Endothelial cell of umbilical vein (primary cell): ENCODE data around the gene CDKN3. TPM values are rescaled to one million over a fixed set of nuclear protein-coding genes. Genes with fewer than 3 reads are reported as not detected.
"Not testable (repeated sequence)": the region's sequence is repeated elsewhere in the genome, so short reads cannot be mapped to it uniquely, and the experiment has no call there.

Experiments used
- BruUV-seq: library from RNA; stranded (reverse); fragments of 400-500 nt; replicated peaks from 2 replicates; lab custom pipeline; 2021; lab: Mats Ljungman, UMichigan
- CTCF ChIA-PET: fragments of 300-600, 350-600 bp; sonication (Branson Sonifier 250); formaldehyde crosslinking; loops from one replicate; lab custom pipeline; 2021; ENCODE audit warnings: antibody characterized with exemption, inconsistent platforms; lab: Charles Lee
- POLR2A ChIA-PET: fragments of 300-600, 350-600 bp; sonication (Branson Sonifier 250); formaldehyde crosslinking; loops from one replicate; lab custom pipeline; 2021; ENCODE audit warnings: antibody characterized with exemption, inconsistent platforms; lab: Charles Lee
- DNase-seq: peaks from one replicate; pipeline ENCODE4 v3.0.0-alpha.2; 2011; ENCODE audit warnings: low read depth, low spot score
- FAIRE-seq: peaks from 2 replicates; lab custom pipeline; 2011; peaks lifted over from hg19 to GRCh38; lab: Jason Lieb, UNC
- H2AFZ ChIP-seq: 2 replicates; pipeline ENCODE4 v1.6.0; 2012; ENCODE audit warnings: low read depth, low read length, control low read depth, inconsistent platforms
- H3K27ac ChIP-seq: 2 replicates; pipeline ENCODE4 v1.5.1; 2011; ENCODE audit warnings: low read depth, mild to moderate bottlenecking, control low read depth, low read length, moderate library complexity; ENCODE audit not compliant: insufficient read depth
- H3K27me3 ChIP-seq, 2 experiments: 2 replicates each; pipeline versions ENCODE4 v1.6.0 to v1.6.1; 2011; ENCODE audit warnings: low read length in 2 of 2, mixed read lengths in 1 of 2; ENCODE audit not compliant: control insufficient read depth in 2 of 2, insufficient read depth in 2 of 2
- H3K36me3 ChIP-seq, 2 experiments: 2 replicates in 1 of 2; 3 replicates in 1 of 2; pipeline ENCODE4 v1.5.1; 2011; ENCODE audit warnings: low read length in 2 of 2, mild to moderate bottlenecking in 1 of 2, moderate library complexity in 1 of 2; ENCODE audit not compliant: control insufficient read depth in 2 of 2, insufficient read depth in 2 of 2; ENCODE audit errors: extremely low read depth in 1 of 2
- H3K4me1 ChIP-seq: 3 replicates; pipeline ENCODE4 v1.5.1; 2011; ENCODE audit warnings: mild to moderate bottlenecking, low read length; ENCODE audit not compliant: control insufficient read depth, insufficient read depth; ENCODE audit errors: extremely low read depth
- H3K4me2 ChIP-seq: 2 replicates; pipeline ENCODE4 v1.6.1; 2011; ENCODE audit warnings: low read length, control low read depth, mixed read lengths; ENCODE audit not compliant: insufficient read depth
- H3K4me3 ChIP-seq, 3 experiments: fragments of 200-600 bp in 1 of 3; sonication (generic), shearing (Covaris generic) in 1 of 3; replicated peaks in 1 of 3; 2 replicates each; pipeline ENCODE4 v1.5.1; 2011 to 2016; ENCODE audit warnings: control low read depth in 3 of 3, low read length in 3 of 3, mild to moderate bottlenecking in 2 of 3, inconsistent platforms in 1 of 3, low read depth in 1 of 3, moderate library complexity in 1 of 3; ENCODE audit not compliant: insufficient read depth in 1 of 3
- H3K79me2 ChIP-seq: 2 replicates; pipeline ENCODE4 v1.6.0; 2012; ENCODE audit warnings: low read length, inconsistent platforms; ENCODE audit not compliant: control insufficient read depth, insufficient read depth
- H3K9ac ChIP-seq: replicated peaks from 2 replicates; pipeline ENCODE3; 2011; ENCODE audit warnings: low read length, control low read depth; ENCODE audit not compliant: insufficient read depth; ENCODE audit errors: extremely low read depth
- H3K9me1 ChIP-seq: replicated peaks from 3 replicates; pipeline ENCODE4 v1.6.0; 2011; ENCODE audit warnings: mild to moderate bottlenecking, low read length; ENCODE audit not compliant: control insufficient read depth, insufficient read depth; ENCODE audit errors: extremely low read depth
- H3K9me3 ChIP-seq: replicated peaks from 2 replicates; pipeline ENCODE4 v1.5.1; 2012; ENCODE audit warnings: low read length, inconsistent platforms; ENCODE audit not compliant: control insufficient read depth, insufficient read depth
- H4K20me1 ChIP-seq: replicated peaks from 2 replicates; pipeline ENCODE3; 2011; ENCODE audit warnings: mild to moderate bottlenecking, low read length; ENCODE audit not compliant: control insufficient read depth, insufficient read depth; ENCODE audit errors: extremely low read depth
- EZH2 ChIP-seq: IDR thresholded peaks from 2 replicates; pipeline ENCODE4 v1.6.1; 2012; ENCODE audit warnings: borderline replicate concordance, low read depth, mild to moderate bottlenecking, moderate library complexity, low read length, inconsistent platforms; ENCODE audit not compliant: severe bottlenecking
- FOS ChIP-seq: IDR thresholded peaks from 2 replicates; pipeline ENCODE4 v1.6.1; 2011; ENCODE audit warnings: mild to moderate bottlenecking, low read length, moderate library complexity, borderline replicate concordance; ENCODE audit not compliant: insufficient read depth
- GATA2 ChIP-seq: IDR thresholded peaks from 2 replicates; pipeline ENCODE4 v1.7.0; 2011; ENCODE audit warnings: low read depth, mild to moderate bottlenecking, moderate library complexity, mixed read lengths, low read length; ENCODE audit not compliant: insufficient read length, insufficient read depth
- JUN ChIP-seq: IDR thresholded peaks from 2 replicates; pipeline ENCODE4 v1.6.1; 2011; ENCODE audit warnings: borderline replicate concordance, low read depth; ENCODE audit not compliant: insufficient read length, insufficient read depth
- MYC ChIP-seq: IDR thresholded peaks from one replicate; pipeline ENCODE4 v1.6.1; 2011; ENCODE audit warnings: mild to moderate bottlenecking, low read depth, low read length
- POLR2A ChIP-seq: IDR thresholded peaks from 2 replicates; pipeline ENCODE4 v1.6.1; 2012; ENCODE audit warnings: low read depth, mild to moderate bottlenecking, control low read depth, low read length
- POLR2AphosphoS5 ChIP-seq: IDR thresholded peaks from 2 replicates; pipeline ENCODE4 v1.6.1; 2012; ENCODE audit warnings: low read depth, mild to moderate bottlenecking, control low read depth, low read length, moderate library complexity; ENCODE audit not compliant: insufficient read depth
- dilution Hi-C: fragments of 300-500 bp; cut with MboI; formaldehyde crosslinking; loops from one replicate; pipeline ENCODE4 v1.15.0; 2019; ENCODE audit warnings: low sequenced_read_pairs; ENCODE audit not compliant: extremely low pct_ligation_motif_present
- intact Hi-C: fragments of 100-400 bp; cut with micrococcal nuclease; formaldehyde crosslinking; loops from one replicate; pipeline ENCODE4 v1.10.0; 2022
- polyA plus RNA-seq, 4 experiments: library from polyadenylated mRNA; depleted of rRNA in 3 of 4; stranded (reverse) in 3 of 4; unstranded in 1 of 4; fragments of >200 nt; gene quantifications; 2 replicates each; pipeline versions ENCODE4 v1.2.1 to v1.2.3, GENCODE V29; 2011 to 2012; ENCODE audit warnings: missing spikeins in 1 of 4
- total RNA-seq: library from RNA; stranded (reverse); gene quantifications from 2 replicates; pipeline ENCODE4 v1.2.3, GENCODE V29; 2021
- TF ChIP-seq, protein P1 (sequence below): IDR thresholded peaks from 2 replicates; pipeline ENCODE4 v1.6.1; 2011; ENCODE audit not compliant: insufficient read depth, insufficient read length
- TF ChIP-seq, protein P2 (sequence below), 2 donors: IDR thresholded peaks; 1 replicate in 1 of 2; 2 replicates in 1 of 2; pipeline ENCODE4 v1.5.1; 2011; ENCODE audit warnings: low read length in 2 of 2, mild to moderate bottlenecking in 2 of 2, moderate library complexity in 2 of 2, control low read depth in 1 of 2, inconsistent platforms in 1 of 2, low read depth in 1 of 2; ENCODE audit not compliant: insufficient read depth in 1 of 2; ENCODE audit errors: extremely low read depth in 1 of 2

Gene CDKN3
- total and polyA plus RNA-seq, 2 donors (not counting 3 experiments of a cell fraction or from before 2014, with no cell fraction given): 36.6 to 52.0 TPM

DNA sequence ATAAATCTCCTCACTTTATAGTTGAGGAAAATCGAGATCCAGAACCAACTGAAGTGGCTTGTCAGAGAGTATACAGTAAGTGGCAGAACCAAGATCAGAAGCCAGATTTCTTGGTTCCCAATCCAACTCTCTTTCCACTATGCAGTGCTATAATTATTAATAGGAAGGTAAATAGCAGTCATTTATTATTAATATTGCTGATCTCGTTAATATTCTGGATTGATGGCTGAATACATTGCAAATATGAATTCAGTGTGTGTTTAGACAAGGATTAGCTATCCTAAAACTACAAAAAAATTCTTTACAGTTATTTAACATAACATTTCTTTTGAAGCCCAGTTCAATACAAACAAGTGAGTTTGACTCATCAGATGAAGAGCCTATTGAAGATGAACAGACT lies 2.8 kb downstream of the CDKN3 start:
- Histone ChIP-seq H3K27me3 (no peaks in the 10 kb centered on the region), H3K9me1 (no peaks in the 10 kb centered on the region), H3K9ac (no peak overlapping the region), H4K20me1 (no peaks in the 10 kb centered on the region), H3K4me2 (no peak overlapping the region), H3K27ac (no peak overlapping the region), H3K79me2 (peaks cover 13% of the 10 kb centered on the region), H3K36me3 (no peaks in the 10 kb centered on the region), H3K4me3 (no peak overlapping the region), H3K9me3 (no peaks in the 10 kb centered on the region), H3K4me1 (peaks cover 8% of the 10 kb centered on the region), H2AFZ (no peak overlapping the region)
- TF ChIP-seq EZH2 (no peak), POLR2A (no peak), GATA2 (no peak), MYC (no peak), FOS (no peak), JUN (no peak), POLR2AphosphoS5 (no peak)
- TF ChIP-seq, protein P1, sequence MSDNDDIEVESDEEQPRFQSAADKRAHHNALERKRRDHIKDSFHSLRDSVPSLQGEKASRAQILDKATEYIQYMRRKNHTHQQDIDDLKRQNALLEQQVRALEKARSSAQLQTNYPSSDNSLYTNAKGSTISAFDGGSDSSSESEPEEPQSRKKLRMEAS: no peak
- TF ChIP-seq, protein P2, sequence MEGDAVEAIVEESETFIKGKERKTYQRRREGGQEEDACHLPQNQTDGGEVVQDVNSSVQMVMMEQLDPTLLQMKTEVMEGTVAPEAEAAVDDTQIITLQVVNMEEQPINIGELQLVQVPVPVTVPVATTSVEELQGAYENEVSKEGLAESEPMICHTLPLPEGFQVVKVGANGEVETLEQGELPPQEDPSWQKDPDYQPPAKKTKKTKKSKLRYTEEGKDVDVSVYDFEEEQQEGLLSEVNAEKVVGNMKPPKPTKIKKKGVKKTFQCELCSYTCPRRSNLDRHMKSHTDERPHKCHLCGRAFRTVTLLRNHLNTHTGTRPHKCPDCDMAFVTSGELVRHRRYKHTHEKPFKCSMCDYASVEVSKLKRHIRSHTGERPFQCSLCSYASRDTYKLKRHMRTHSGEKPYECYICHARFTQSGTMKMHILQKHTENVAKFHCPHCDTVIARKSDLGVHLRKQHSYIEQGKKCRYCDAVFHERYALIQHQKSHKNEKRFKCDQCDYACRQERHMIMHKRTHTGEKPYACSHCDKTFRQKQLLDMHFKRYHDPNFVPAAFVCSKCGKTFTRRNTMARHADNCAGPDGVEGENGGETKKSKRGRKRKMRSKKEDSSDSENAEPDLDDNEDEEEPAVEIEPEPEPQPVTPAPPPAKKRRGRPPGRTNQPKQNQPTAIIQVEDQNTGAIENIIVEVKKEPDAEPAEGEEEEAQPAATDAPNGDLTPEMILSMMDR (IDR thresholded peaks at IDR 0.05; ENCODE audit: extremely low read depth in 1 of 2, insufficient read depth in 1 of 2, low read depth in 1 of 2, low read length in 2 of 2): no peak
- FAIRE-seq: no peak
- intact Hi-C loops (no loop called here), dilution Hi-C loops (no loop called here)
- no peak for DNase-seq
- CTCF ChIA-PET: interaction anchor here (1.2 to 4.7 kb wide), 3 partner anchors 12 to 33 kb away, joined by 3 to 27 read pairs (median 5); no protein-coding TSS in a partner anchor
- POLR2A ChIA-PET: interaction anchor here (0.7 kb wide), 1 partner anchor 769 kb away, joined by 6 read pairs; no protein-coding TSS in a partner anchor
- no TSS peak for BruUV-seq

DNA sequence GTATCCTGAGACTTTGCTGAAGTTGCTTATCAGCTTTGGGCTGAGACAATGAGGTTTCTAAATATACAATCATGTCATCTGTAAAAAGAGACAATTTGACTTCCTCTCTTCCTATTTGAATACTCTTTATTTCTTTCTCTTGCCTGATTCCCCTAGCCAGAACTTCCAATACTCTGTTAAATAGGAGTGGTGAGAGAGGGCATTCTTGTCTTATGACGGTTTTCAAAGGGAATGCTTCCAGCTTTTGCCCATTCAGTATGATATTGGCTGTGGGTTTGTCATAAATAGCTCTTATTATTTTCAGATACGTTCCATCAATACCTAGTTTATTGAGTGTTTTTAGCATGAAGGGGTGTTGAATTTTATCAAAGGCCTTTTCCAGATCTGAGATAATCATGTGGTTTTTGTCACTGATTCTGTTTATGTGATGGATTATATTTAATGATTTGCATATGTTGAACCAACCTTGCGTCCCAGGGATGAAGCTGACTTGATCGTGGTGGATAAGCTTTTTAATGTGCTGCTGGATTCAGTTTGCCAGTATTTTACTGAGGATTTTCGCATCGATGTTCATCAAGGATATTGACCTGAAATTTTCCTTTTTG lies 6.7 kb downstream of the CDKN3 start:
- H3K4me3 ChIP-seq, H3K9me3 ChIP-seq, H3K27ac ChIP-seq, dilution Hi-C loops, H3K36me3 ChIP-seq, intact Hi-C loops, DNase-seq, H3K27me3 ChIP-seq, H3K9ac ChIP-seq, H3K9me1 ChIP-seq, H2AFZ ChIP-seq, H3K4me1 ChIP-seq, H3K79me2 ChIP-seq, H3K4me2 ChIP-seq, FAIRE-seq, BruUV-seq, H4K20me1 ChIP-seq, CTCF ChIA-PET, POLR2A ChIA-PET: not testable (repeated sequence)
